Measurements from ENCODE around the gene C4A. TPM values are rescaled to one million over a fixed set of nuclear protein-coding genes. Genes with fewer than 3 reads are reported as not detected.

Gene C4A
- total RNA-seq, 1 experiment from 2014 or later, result 3.8 TPM

GRCh38 chr6:31948306-31948705 lies 33.6 kb upstream of the C4A start (continued):
- no peak for TF ChIP-seq HMGXB4 (CRISPR knock-in tag; IDR thresholded peaks at IDR 0.05)
- no peak for TF ChIP-seq KAT7 (CRISPR knock-in tag; IDR thresholded peaks at IDR 0.05; ENCODE audit: borderline replicate concordance)
- no peak for TF ChIP-seq GRHL2 (CRISPR knock-in tag; IDR thresholded peaks at IDR 0.05; ENCODE audit: insufficient replicate concordance, severe bottlenecking)
- no peak for TF ChIP-seq TCF7 (CRISPR knock-in tag; IDR thresholded peaks at IDR 0.05; ENCODE audit: low read depth)

- Mint-ChIP-seq H3K36me3 (peaks cover 21% of the 10 kb centered on the region), H3K9me3 (no peaks in the 10 kb centered on the region), H3K4me1 (peaks cover 4% of the 10 kb centered on the region; the same call in 1 of the 2 replicates), H3K27ac (no peak overlapping the region), H3K4me3 (no peak overlapping the region), H3K27me3 (ENCODE audit: low read depth) (peaks cover 45% of the 10 kb centered on the region)
- TF ChIP-seq PRRX2 (CRISPR knock-in tag; IDR thresholded peaks at IDR 0.05) (no peak), RELA (CRISPR knock-in tag; IDR thresholded peaks at IDR 0.05; ENCODE audit: borderline replicate concordance) (no peak), RORB (CRISPR knock-in tag; IDR thresholded peaks at IDR 0.05) (no peak), ESRRA (CRISPR knock-in tag; IDR thresholded peaks at IDR 0.05; ENCODE audit: borderline replicate concordance) (no peak), STAT6 (CRISPR knock-in tag; conservative IDR thresholded peaks at IDR 0.05; ENCODE audit: low read depth) (no peak), ZNF317 (CRISPR knock-in tag; IDR thresholded peaks at IDR 0.05; ENCODE audit: borderline replicate concordance, low read depth) (no peak), TEAD4 (CRISPR knock-in tag; IDR thresholded peaks at IDR 0.05) (no peak), NFE2L1 (CRISPR knock-in tag; IDR thresholded peaks at IDR 0.05) (no peak), NFATC4 (CRISPR knock-in tag; IDR thresholded peaks at IDR 0.05) (no peak), CTCF (IDR thresholded peaks at IDR 0.05) (no peak)
- CTCF ChIA-PET, result no interaction called here
- no peak for ATAC-seq
- POLR2A ChIA-PET, result interaction anchor here (1.1 kb wide), 1 partner anchor 179 kb away, joined by 4 read pairs; no protein-coding TSS in a partner anchor
- DNase-seq (ENCODE audit: low spot score), result no peak
Observed at GRCh38 chr6:31948753-31949413, 33.0 kb upstream of the C4A start.

GRCh38 chr6:31949926-31950548 lies 31.8 kb upstream of the C4A start:
- POLR2A ChIA-PET, result no interaction called here
- ATAC-seq, result no peak
- Mint-ChIP-seq H3K36me3 (peaks cover 32% of the 10 kb centered on the region), H3K4me3 (no peak overlapping the region), H3K27me3 (ENCODE audit: low read depth) (peaks cover 36% of the 10 kb centered on the region), H3K4me1 (peaks cover 4% of the 10 kb centered on the region; the same call in 1 of the 2 replicates), H3K27ac (no peak overlapping the region), H3K9me3 (no peaks in the 10 kb centered on the region)
- CTCF ChIA-PET, result interaction anchor here (0.6 kb wide), 1 partner anchor 403 kb away, joined by 4 read pairs; the partner anchor contains the start of gene NFKBIL1
- no peak for DNase-seq (ENCODE audit: low spot score)
- TF ChIP-seq CREB1 (CRISPR knock-in tag; IDR thresholded peaks at IDR 0.05) (no peak), KAT7 (CRISPR knock-in tag; IDR thresholded peaks at IDR 0.05; ENCODE audit: borderline replicate concordance) (no peak), ZNF317 (CRISPR knock-in tag; IDR thresholded peaks at IDR 0.05; ENCODE audit: borderline replicate concordance, low read depth) (no peak), CBFB (CRISPR knock-in tag; IDR thresholded peaks at IDR 0.05; ENCODE audit: low read depth) (no peak), STAT6 (CRISPR knock-in tag; conservative IDR thresholded peaks at IDR 0.05; ENCODE audit: low read depth) (no peak), MXD4 (CRISPR knock-in tag; IDR thresholded peaks at IDR 0.05; ENCODE audit: borderline replicate concordance) (no peak), JAZF1 (CRISPR knock-in tag; IDR thresholded peaks at IDR 0.05) (no peak), ESRRA (CRISPR knock-in tag; IDR thresholded peaks at IDR 0.05; ENCODE audit: borderline replicate concordance) (no peak), GABPB1 (CRISPR knock-in tag; IDR thresholded peaks at IDR 0.05) (no peak), SMAD4 (CRISPR knock-in tag; IDR thresholded peaks at IDR 0.05) (no peak), ZNF423 (CRISPR knock-in tag; IDR thresholded peaks at IDR 0.05) (no peak), RELA (CRISPR knock-in tag; IDR thresholded peaks at IDR 0.05; ENCODE audit: borderline replicate concordance) (no peak), ZMAT4 (CRISPR knock-in tag; IDR thresholded peaks at IDR 0.05) (no peak), TEAD4 (CRISPR knock-in tag; IDR thresholded peaks at IDR 0.05) (no peak), IRF2 (CRISPR knock-in tag; IDR thresholded peaks at IDR 0.05; ENCODE audit: borderline replicate concordance, low read depth) (no peak)

Data from WTC11 (cell line).